Keratinocyte (primary cell): Measurements from ENCODE around the gene CTIF.

ENCODE experiments used
- CTCF ChIP-seq, 3 experiments: IDR thresholded peaks in 1 of 3; conservative IDR thresholded peaks in 1 of 3; optimal IDR thresholded peaks in 1 of 3; 2 replicates in 2 of 3; 3 replicates in 1 of 3; pipeline versions ENCODE3 to v1.5.1; 2011; ENCODE audit warnings: low read length in 3 of 3, mild to moderate bottlenecking in 3 of 3, moderate library complexity in 2 of 3, control low read depth in 1 of 3, inconsistent platforms in 1 of 3; ENCODE audit not compliant: insufficient read depth in 2 of 3; ENCODE audit errors: extremely low read depth in 1 of 3
- EZH2 ChIP-seq: IDR thresholded peaks from one replicate; pipeline ENCODE4 v1.6.1; 2012; ENCODE audit warnings: inconsistent platforms, mild to moderate bottlenecking, low read length, moderate library complexity

GRCh38 chr18:48575301-48575657 lies 36.4 kb downstream of the CTIF start:
- TF ChIP-seq CTCF (optimal IDR thresholded peaks at IDR 0.05 in 1 of 3, IDR thresholded peaks at IDR 0.05 in 1 of 3, conservative IDR thresholded peaks at IDR 0.05 in 1 of 3; ENCODE audit: extremely low read depth in 1 of 3, insufficient read depth in 2 of 3, low read length in 3 of 3) = no peak
- no peak for TF ChIP-seq EZH2
